Caco-2 (cell line): ENCODE measurements around the gene HNRNPM. TPM values are rescaled to one million over a fixed set of nuclear protein-coding genes. Genes with fewer than 3 reads are reported as not detected.
A peak's percentile ranks its signal among the peaks of the same experiment; 100 is the strongest.

Experiments used
- BruUV-seq: library from RNA; stranded (reverse); fragments of 400-500 nt; replicated peaks from 2 replicates; lab custom pipeline; 2021; lab: Mats Ljungman, UMichigan
- CTCF ChIA-PET: fragments of 300-600 bp; sonication (Branson Sonifier 250); formaldehyde crosslinking; loops from one replicate; lab custom pipeline; 2022; ENCODE audit warnings: antibody characterized with exemption; lab: Charles Lee
- POLR2A ChIA-PET: fragments of 300-600 bp; sonication (Branson Sonifier 250); formaldehyde crosslinking; loops from one replicate; lab custom pipeline; 2022; ENCODE audit warnings: antibody characterized with exemption; lab: Charles Lee
- DNase-seq, 2 experiments: peaks; one replicate each; pipeline versions ENCODE4 v3.0.0 to v3.0.0-alpha.2; 2020 to 2022
- H3K27me3 ChIP-seq: replicated peaks from 2 replicates; pipeline ENCODE4 v1.6.0; 2011; ENCODE audit warnings: low read length; ENCODE audit not compliant: control insufficient read depth, insufficient read depth
- H3K36me3 ChIP-seq: 2 replicates; pipeline ENCODE4 v1.5.1; 2011; ENCODE audit warnings: low read length; ENCODE audit not compliant: control insufficient read depth, insufficient read depth
- H3K4me1 ChIP-seq: fragments of 250-450 bp; sonication (Bioruptor Pico); 2 replicates; pipeline ENCODE4 v1.5.1; 2020; ENCODE audit warnings: mild to moderate bottlenecking
- H3K4me3 ChIP-seq: 2 replicates; pipeline ENCODE4 v1.5.1; 2011; ENCODE audit warnings: low read depth, mild to moderate bottlenecking, control low read depth, low read length
- H3K9me3 ChIP-seq: fragments of 250-450 bp; sonication (Bioruptor Pico); 2 replicates; pipeline ENCODE4 v1.5.1; 2020; ENCODE audit warnings: mild to moderate bottlenecking, moderate library complexity
- H3K27ac Mint-ChIP-seq: one replicate; pipeline ENCODE4 v1.8.0; 2022; ENCODE audit warnings: mixed read lengths; ENCODE audit not compliant: unreplicated experiment
- H3K27me3 Mint-ChIP-seq: one replicate; pipeline ENCODE4 v1.8.0; 2022; ENCODE audit warnings: mixed read lengths; ENCODE audit not compliant: insufficient read depth, unreplicated experiment
- H3K36me3 Mint-ChIP-seq: one replicate; pipeline ENCODE4 v1.8.0; 2022; ENCODE audit warnings: mild to moderate bottlenecking, mixed read lengths; ENCODE audit not compliant: insufficient read depth, unreplicated experiment
- H3K4me1 Mint-ChIP-seq: one replicate; pipeline ENCODE4 v1.8.0; 2022; ENCODE audit warnings: low read depth, mixed read lengths; ENCODE audit not compliant: unreplicated experiment
- H3K4me3 Mint-ChIP-seq: one replicate; pipeline ENCODE4 v1.8.0; 2022; ENCODE audit warnings: mild to moderate bottlenecking, moderate library complexity, mixed read lengths; ENCODE audit not compliant: unreplicated experiment
- H3K9me3 Mint-ChIP-seq: one replicate; pipeline ENCODE4 v1.8.0; 2022; ENCODE audit warnings: mixed read lengths; ENCODE audit not compliant: unreplicated experiment
- intact Hi-C: fragments of 100-400 bp; cut with micrococcal nuclease; formaldehyde crosslinking; loops from one replicate; pipeline ENCODE4 v1.10.0; 2022; ENCODE audit not compliant: unreplicated experiment
- total RNA-seq: library from RNA; stranded (reverse); gene quantifications from 2 replicates; pipeline ENCODE4 v1.2.3, GENCODE V29; 2022
- TF ChIP-seq, protein P1 (sequence below), 2 experiments: fragments of 200-600 bp in 1 of 2; IDR thresholded peaks; 1 replicate in 1 of 2; 2 replicates in 1 of 2; pipeline versions ENCODE4 v1.5.1 to v1.8.0; 2011 to 2022; ENCODE audit warnings: antibody characterized with exemption in 1 of 2, control low read depth in 1 of 2, inconsistent platforms in 1 of 2, low read depth in 1 of 2, low read length in 1 of 2, mild to moderate bottlenecking in 1 of 2, moderate library complexity in 1 of 2; ENCODE audit not compliant: insufficient read depth in 1 of 2, severe bottlenecking in 1 of 2, unreplicated experiment in 1 of 2

HNRNPM gene
- total RNA-seq, 1 experiment from 2014 or later, result 271 TPM

DNA sequence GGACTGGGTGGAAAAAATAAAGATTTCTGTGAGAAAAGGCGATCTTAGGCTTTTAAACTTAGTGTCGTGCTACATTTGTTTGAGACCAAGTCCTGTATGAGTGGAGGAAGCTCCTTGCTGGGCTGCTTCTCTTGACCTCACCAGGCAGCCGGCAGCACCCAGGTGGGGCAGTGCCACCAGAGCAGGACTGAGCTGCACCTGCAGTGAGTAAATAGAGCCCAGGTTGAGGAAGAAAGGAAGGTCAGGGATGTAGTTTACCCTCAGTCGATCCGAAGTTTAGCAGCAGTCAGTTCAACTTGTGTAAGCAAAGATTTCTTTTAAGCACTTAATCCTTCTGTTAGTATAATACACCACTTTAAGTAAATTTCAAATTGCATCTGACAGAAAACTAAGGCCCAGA is 13.6 kb downstream of the HNRNPM start:
- intact Hi-C loops, result no loop called here
- peaks cover 2% of the 10 kb centered on the region; the same call in 1 of the 2 replicates for H3K36me3 ChIP-seq
- ChIA-PET CTCF (no interaction called here), POLR2A (no interaction called here)
- Mint-ChIP-seq H3K4me3 (peak overlapping the region; percentile 30), H3K36me3 (peaks cover 60% of the 10 kb centered on the region), H3K27me3 (no peaks in the 10 kb centered on the region), H3K4me1 (peaks cover 42% of the 10 kb centered on the region), H3K27ac (peak overlapping the region; percentile 88), H3K9me3 (no peaks in the 10 kb centered on the region)
- peaks cover 52% of the 10 kb centered on the region for H3K4me1 ChIP-seq
- no TSS peak for BruUV-seq
- H3K9me3 ChIP-seq, result no peaks in the 10 kb centered on the region
- TF ChIP-seq, protein P1, sequence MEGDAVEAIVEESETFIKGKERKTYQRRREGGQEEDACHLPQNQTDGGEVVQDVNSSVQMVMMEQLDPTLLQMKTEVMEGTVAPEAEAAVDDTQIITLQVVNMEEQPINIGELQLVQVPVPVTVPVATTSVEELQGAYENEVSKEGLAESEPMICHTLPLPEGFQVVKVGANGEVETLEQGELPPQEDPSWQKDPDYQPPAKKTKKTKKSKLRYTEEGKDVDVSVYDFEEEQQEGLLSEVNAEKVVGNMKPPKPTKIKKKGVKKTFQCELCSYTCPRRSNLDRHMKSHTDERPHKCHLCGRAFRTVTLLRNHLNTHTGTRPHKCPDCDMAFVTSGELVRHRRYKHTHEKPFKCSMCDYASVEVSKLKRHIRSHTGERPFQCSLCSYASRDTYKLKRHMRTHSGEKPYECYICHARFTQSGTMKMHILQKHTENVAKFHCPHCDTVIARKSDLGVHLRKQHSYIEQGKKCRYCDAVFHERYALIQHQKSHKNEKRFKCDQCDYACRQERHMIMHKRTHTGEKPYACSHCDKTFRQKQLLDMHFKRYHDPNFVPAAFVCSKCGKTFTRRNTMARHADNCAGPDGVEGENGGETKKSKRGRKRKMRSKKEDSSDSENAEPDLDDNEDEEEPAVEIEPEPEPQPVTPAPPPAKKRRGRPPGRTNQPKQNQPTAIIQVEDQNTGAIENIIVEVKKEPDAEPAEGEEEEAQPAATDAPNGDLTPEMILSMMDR (IDR thresholded peaks at IDR 0.05; ENCODE audit: insufficient read depth in 1 of 2, low read depth in 1 of 2, low read length in 1 of 2, severe bottlenecking in 1 of 2, unreplicated experiment in 1 of 2), result no peak
- no peak overlapping the region for H3K4me3 ChIP-seq
- DNase-seq, result no peak
- no peaks in the 10 kb centered on the region for H3K27me3 ChIP-seq

DNA sequence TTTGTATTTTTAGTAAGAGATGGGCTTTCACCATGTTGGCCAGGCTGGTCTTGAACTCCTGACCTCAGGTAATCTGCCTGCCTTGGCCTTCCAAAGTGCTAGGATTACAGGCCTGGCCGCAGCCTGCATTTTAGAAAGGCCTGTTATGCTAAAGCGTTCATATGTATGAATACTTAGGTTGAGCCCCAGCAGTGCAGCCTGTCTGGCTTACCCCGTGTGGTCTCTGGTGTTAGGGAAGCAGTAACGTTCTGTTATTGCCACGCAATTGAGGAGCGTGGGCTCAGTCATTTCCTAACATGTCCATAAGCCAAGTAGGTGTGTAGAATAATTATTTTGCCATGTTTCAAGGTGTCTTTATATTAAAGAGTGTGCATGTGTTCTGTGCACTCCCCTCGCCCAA is 14.3 kb downstream of the HNRNPM start:
- H3K36me3 Mint-ChIP-seq, result peaks cover 64% of the 10 kb centered on the region
- intact Hi-C loops, result no loop called here
- H3K9me3 Mint-ChIP-seq, result no peaks in the 10 kb centered on the region
- no peaks in the 10 kb centered on the region for H3K27me3 ChIP-seq
- H3K27ac Mint-ChIP-seq, result peak overlapping the region; percentile 45
- H3K9me3 ChIP-seq, result no peaks in the 10 kb centered on the region
- no peak for DNase-seq
- no peaks in the 10 kb centered on the region for H3K27me3 Mint-ChIP-seq
- BruUV-seq, result no TSS peak
- POLR2A ChIA-PET, result interaction anchor here (0.9 kb wide), 1 partner anchor 11 kb away, joined by 3 read pairs; no protein-coding TSS in a partner anchor
- no peak overlapping the region for H3K4me3 ChIP-seq
- CTCF ChIA-PET, result interaction anchor here (1.1 kb wide), 1 partner anchor 9 kb away, joined by 3 read pairs; no protein-coding TSS in a partner anchor
- TF ChIP-seq, protein P1 (IDR thresholded peaks at IDR 0.05; ENCODE audit: insufficient read depth in 1 of 2, low read depth in 1 of 2, low read length in 1 of 2, severe bottlenecking in 1 of 2, unreplicated experiment in 1 of 2), result no peak
- peaks cover 54% of the 10 kb centered on the region for H3K4me1 ChIP-seq
- H3K36me3 ChIP-seq, result peaks cover 2% of the 10 kb centered on the region; the same call in 1 of the 2 replicates
- peaks cover 42% of the 10 kb centered on the region for H3K4me1 Mint-ChIP-seq
- peak overlapping the region; percentile 23 for H3K4me3 Mint-ChIP-seq

DNA sequence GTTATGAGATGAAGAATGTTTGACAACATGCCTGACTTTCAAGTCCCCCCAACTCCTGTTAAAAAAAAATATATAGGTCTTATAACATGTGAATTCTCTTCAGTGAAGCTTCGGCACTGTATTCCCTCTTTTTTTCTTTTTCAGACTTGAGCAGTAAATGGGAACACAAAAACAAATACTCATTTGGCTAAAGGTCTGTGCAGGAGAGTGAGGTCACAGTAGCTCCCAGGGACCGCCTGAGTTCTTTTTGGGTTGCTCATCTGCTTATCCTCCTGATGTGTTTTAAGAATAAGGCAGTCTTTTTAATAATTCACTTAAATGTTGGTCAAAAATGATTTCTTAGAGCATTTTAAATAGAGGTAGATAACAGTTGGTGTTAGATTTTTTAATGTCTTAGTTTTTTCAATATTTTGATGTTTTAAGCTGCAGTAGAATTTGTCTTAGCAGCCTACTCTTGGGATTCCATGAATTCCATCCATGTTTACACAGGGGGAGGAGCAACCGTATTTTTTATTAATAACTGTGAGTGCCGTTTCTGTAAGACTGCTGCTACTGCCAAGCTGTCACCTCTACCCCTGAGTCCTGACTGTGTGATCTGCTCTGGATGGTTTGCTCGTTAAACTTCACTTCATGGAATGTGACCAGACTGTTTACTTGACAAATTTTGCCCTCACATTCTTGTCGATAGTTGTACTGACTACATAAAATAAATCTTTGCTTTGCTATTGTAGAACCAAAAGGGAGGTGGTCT is 14.9 kb downstream of the HNRNPM start:
- peak overlapping the region; percentile 23 for H3K4me3 Mint-ChIP-seq
- CTCF ChIA-PET, result interaction anchor here (1.1 kb wide), 1 partner anchor 10 kb away, joined by 3 read pairs; no protein-coding TSS in a partner anchor

More for the DNA sequence above, 14.9 kb downstream of the HNRNPM start:
- peaks cover 70% of the 10 kb centered on the region for H3K36me3 Mint-ChIP-seq
- no TSS peak for BruUV-seq
- DNase-seq, result peak in 1 of 2 experiments; percentile 14
- no peaks in the 10 kb centered on the region for H3K9me3 Mint-ChIP-seq
- Histone ChIP-seq H3K36me3 (peaks cover 2% of the 10 kb centered on the region; the same call in 1 of the 2 replicates), H3K4me1 (peaks cover 54% of the 10 kb centered on the region), H3K27me3 (no peaks in the 10 kb centered on the region), H3K9me3 (no peaks in the 10 kb centered on the region), H3K4me3 (no peak overlapping the region)
- H3K4me1 Mint-ChIP-seq, result peaks cover 42% of the 10 kb centered on the region
- intact Hi-C loops, result loop anchor here (5.0 kb wide), 1 partner anchor 47 kb away; the partner anchor contains the start of gene MARCHF2
- H3K27ac Mint-ChIP-seq, result peak overlapping the region; percentile 45
- POLR2A ChIA-PET, result interaction anchor here (0.6 to 0.9 kb wide), 2 partner anchors 11 to 1195 kb away, joined by 3 read pairs; no protein-coding TSS in a partner anchor
- TF ChIP-seq, protein P1 (IDR thresholded peaks at IDR 0.05; ENCODE audit: insufficient read depth in 1 of 2, low read depth in 1 of 2, low read length in 1 of 2, severe bottlenecking in 1 of 2, unreplicated experiment in 1 of 2), result no peak
- H3K27me3 Mint-ChIP-seq, result no peaks in the 10 kb centered on the region
